HL-60 (cell line): Measurements from ENCODE around the gene SMIM36.

Experiments
- CTCF ChIP-seq: IDR thresholded peaks from one replicate; pipeline ENCODE4 v1.5.1; 2011; ENCODE audit warnings: low read length, control low read depth, inconsistent platforms; ENCODE audit not compliant: insufficient read depth
- POLR2AphosphoS5 ChIP-seq: IDR thresholded peaks from 2 replicates; pipeline ENCODE4 v1.6.1; 2012; ENCODE audit warnings: low read depth
- REST ChIP-seq: IDR thresholded peaks from 2 replicates; pipeline ENCODE4 v1.6.1; 2012; ENCODE audit warnings: low read depth; ENCODE audit not compliant: insufficient replicate concordance

- TF ChIP-seq CTCF: no peak
- no peak for TF ChIP-seq POLR2AphosphoS5
- no peak for TF ChIP-seq REST
These were observed 23.4 kb downstream of the SMIM36 start for GRCh38 chr17:55487695-55488432.
